ENCODE measurements around the gene KIAA0232.
"Not testable (repeated sequence)": the region's sequence is repeated elsewhere in the genome, so short reads cannot be mapped to it uniquely, and the experiment has no call there.

Gene KIAA0232

DNA sequence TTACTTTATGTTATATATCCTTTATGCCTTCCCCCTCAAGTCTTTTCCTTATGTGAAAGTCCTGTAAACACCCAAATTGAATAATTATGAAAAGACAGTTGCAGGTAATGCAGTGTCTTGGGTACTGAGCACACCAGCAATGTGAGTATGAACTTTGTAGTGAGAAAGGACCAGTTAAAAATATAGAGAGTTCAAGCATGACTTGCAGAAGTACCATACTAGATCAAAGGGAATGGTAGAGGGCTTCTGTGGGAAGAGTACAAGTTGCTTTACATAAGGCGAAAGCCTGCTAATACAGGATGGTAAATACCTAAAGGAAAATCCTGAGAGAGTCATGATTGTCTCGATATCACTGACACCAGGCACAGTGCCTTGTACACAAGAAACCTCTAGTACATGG is 25.7 kb downstream of the KIAA0232 start:
- no peak for DNase-seq

DNA sequence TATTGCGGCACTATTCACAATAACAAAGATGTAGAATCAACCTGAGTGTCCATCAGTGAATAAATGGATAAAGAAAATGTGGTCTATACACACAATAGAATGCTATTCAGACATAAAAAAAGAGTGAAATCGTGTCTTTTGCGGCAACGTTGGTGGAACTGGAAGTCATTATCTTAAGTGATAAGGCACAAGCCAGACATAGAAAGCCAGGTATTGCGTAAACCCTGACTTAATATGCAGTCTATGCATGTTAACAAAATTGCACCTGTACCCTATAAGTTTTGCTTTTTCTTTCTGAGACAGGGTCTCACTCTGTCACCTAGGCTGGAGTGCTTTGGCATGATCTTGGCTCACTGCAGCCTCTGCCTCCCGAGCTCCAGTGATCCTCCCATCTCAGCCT is 28.6 kb downstream of the KIAA0232 start:
- DNase-seq: no peak

DNA sequence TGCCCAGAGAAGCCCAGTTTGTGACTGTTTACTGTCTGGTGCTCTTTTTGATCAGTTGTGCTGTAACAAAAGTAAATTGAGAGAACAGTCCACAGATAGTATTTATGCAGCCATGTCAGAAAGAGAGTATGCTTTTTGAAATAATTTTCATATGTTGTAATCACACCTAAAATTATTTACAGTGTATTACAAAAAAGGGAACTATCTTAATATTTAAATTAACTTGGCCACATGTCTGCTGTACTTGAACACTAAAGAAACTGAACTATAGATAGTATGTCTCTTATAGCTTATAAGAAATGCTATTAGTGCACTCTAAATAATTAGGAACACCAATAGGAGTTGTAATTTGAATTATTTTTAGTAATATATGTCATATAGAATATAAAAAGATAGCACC is 30.2 kb downstream of the KIAA0232 start:
- no peak for DNase-seq

DNA sequence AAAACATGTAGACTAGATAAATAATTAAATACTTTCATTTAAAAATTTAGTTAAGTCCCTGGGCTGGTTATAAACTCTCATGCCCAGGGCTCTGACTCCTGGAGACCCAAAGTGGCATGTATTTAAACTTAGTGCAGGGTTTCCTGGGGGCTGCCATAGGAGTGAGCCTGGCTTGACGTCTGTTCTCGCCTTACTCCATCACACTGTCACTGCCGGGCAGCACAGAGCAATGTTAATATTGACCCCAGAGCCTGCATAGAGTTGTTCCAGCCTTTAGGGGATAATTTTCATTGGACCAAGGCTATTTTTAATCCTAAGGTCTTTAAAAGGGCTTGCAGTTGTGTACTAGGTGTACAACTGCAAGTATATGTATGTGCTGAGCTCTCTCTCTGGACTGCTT is 31.2 kb downstream of the KIAA0232 start:
- DNase-seq: no peak

DNA sequence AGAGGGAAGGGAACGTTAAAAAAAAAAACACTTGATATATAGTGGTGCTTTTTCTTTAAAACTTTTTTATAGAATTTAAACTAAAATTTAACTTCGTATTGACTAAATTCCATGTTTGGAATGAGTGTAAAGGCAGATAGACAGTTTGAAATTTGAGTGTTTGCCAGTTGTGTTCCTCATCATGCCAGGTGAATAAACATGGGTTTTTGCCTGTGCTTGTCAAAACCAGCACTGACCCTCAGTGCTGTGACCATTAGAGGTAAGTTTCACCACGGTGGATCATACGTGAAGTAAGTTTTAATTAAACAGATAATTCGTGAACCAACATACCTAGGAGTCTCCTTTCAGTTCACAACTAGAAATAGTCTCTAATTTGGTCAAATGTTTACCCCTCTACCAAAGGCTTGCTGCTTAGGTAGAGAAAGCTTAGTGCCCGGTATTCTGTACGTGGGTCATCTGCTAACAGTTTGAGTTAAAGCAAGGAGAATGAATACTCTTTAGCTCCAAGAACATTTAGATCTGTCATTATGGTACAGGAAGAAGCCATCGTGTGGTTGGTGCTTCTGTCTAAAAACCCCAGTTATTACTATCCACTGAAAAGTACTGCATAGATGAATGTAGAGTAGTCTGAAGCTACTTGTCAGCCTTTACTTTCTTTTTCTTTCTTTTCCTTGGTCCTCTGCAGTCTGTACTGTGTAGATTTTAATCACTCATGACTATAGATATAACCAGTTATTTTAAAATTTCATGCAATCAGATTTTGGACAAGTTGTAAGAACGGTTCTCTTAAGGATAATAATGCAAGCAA is 32.7 kb downstream of the KIAA0232 start:
- DNase-seq: no peak

DNA sequence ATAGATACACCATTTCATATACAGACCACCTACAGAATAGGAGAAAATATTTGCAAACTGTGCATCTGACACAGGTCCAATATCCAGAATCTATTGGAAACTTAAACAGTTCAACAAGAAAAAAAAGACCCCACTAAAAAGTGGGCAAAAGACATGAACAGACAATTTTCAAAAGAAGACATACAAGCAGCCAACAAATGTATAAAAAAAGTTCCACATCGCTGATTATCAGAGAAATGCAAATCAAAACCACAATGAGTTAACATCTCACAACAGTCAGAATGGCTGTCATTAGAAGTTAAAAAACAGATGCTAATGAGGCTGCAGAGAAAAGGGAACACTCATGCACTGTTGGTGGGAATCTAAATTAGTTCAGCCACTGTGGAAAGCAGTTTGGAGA is 36.8 kb downstream of the KIAA0232 start:
- no peak for DNase-seq

DNA sequence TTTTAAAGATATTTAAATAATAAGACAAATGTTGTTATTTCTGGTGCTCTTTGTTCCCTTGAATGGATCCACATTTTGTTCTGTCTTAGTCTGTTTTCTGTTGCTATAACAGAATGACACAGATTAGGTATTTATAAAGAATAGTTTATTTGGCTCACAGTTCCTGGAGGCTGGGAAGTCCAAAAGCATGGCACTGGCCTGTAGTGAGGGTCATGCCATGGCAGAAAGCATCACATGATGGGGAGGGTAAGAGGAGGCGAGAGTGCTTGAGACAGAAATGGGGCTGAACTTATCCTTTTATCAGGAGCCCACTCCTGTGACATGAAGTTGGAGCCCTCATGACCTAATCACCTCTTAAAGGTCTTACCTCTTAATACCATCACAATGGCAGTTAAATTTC is 38.2 kb downstream of the KIAA0232 start:
- DNase-seq: no peak

DNA sequence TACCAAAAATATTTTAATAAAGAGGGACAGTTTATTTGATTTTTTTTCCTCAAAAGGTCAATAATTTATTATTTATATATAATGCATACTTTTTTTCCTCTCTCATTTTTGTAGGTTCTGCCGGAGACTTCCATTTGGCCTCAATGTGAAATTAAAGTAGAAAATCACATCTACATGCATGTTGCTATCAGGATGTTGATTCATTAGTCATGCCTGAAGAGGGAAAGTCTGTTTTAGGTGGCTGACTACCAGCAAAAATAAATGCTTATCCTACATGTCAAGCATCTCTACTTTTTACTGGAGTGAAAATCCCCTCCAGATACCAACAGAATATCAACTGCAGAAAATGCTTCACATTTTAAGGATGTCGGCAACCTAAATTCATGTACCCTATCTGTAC is 41.5 kb downstream of the KIAA0232 start:
- DNase-seq: no peak

DNA sequence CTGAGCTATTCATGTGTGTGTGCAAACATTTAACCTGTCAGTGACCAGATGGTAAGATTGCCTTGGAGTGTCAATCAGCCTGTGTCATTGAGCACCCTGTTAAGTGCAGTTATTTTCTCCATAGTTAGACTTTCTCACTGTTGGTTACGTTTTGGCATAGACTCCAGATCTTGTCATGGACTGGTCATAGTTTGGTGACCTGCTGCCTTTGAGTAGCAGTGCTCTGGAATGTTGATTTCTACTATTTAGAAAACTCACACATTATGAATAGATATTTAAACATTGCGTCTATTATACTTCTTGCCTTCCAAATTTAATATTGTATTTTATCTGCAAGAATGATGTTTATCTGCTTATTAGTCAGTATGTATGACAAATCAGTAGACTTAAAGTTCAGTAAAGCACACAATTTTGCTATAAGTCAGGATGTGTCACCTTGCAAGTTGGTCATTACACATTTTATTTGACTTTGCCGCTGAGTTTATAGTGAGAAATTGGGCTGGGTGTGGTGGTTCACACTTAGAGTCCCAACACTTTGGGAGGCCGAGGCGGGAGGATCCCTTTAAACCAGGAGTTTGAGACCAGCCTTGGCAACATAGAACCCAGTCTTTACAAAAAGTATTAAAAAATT is 42.4 kb downstream of the KIAA0232 start:
- no peak for DNase-seq

DNA sequence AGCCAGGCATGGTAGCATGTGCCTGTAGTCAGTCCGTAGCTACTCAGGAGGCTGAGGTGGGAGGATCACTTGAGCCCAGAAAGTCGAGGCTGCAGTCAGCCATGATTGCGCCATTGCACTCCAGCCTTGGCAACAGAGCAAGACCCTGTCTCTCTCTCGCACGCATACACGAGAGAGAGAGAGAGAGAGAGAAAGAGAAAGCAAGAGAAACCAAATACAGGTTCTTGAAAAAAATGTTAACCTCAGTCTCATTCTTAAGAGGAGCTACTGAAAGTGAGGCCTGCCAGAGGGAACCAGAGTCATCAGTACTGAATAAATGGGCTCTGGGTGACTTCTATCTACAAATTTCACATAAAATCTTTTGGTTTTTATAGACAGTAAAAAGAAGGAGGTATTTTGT is 42.9 kb downstream of the KIAA0232 start:
- DNase-seq: no peak

DNA sequence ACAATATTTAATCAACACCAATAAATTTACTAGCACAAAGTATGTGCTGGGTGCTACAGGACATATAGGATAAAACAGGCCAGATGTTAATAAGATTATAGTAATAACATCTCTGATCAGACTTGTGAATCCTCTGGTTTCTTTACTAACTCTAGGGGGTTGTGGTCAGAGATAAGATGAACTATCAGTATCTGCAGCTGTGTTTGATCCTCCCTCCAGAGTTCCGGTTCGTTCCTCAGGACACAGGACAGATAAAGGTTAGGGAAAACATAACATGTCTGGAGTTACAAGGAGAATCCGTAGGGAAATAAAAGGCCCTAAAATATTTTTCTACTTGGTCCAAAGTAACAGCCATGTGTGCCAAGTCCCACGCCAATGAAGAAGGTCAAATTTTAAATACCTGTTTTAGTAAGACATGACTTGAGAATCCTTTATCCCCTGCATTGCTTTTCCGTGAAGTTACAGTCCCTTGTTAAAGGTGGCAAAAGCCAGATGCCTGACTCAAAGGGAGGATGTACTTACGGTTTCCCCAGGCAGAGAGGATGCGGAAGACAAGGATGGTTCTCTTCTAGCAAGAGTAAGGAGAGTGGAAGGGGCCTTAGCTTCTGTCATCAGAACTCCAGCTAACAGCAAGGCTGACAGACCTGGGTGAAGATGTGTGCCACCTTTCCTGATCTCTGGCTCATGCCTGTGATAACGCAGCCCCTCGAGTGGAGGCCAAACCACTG is 44.4 kb downstream of the KIAA0232 start:
- no peak for DNase-seq

DNA sequence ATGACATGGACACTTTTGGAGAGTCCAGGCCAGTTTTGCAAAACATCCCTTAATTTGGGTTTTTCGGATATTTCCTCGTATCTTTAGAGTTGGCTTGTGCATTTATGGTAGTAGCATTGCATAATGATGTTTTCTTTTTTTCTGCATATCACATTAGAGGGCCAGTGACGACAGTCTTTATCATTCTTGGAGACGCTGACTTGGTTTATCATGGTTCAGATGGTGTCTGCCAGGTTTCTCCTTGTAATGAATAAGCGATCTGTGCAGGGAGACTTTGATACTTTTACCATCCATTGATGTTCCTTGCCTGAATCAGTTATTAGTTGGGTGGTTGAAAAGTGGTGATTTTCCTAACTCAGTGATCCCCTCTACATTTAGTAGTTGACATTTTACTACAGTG is 46.6 kb downstream of the KIAA0232 start:
- DNase-seq: no peak

DNA sequence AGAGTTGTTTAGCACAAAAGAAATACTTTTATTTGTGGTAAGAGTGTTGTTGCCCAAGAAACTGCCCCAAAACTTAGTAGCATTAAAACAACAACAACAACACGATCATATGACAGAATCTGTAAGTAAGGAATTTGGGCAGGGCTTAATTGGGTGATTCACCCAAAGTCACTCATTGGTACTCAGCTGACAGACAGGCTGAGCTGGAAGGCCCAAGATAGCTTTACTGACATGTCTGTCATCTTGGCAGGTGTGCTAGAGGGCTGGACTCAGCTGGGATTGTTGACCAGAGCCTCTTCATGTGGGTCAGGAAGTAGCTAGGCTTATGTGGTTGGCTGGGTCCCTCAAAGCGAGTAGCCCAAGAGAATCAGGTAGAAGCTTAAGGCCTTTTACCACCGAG is 52.3 kb downstream of the KIAA0232 start:
- no peak for DNase-seq

DNA sequence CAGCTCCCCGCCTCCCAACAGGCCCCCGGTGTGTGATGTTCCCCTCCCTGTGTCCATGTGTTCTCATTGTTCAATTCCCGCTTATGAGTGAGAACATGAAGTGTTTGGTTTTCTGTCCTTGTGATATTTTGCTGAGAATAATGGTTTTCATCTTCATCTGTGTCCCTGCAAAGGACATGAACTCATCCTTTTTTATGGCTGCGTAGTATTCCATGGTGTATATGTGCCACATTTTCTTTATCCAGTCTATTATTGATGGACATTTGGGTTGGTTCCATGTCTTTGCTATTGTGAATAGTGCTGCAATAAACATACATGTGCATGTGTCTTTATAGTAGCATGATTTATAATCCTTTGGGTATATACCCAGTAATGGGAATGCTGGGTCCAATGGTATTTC is 53.1 kb downstream of the KIAA0232 start:
- DNase-seq: not testable (repeated sequence)

DNA sequence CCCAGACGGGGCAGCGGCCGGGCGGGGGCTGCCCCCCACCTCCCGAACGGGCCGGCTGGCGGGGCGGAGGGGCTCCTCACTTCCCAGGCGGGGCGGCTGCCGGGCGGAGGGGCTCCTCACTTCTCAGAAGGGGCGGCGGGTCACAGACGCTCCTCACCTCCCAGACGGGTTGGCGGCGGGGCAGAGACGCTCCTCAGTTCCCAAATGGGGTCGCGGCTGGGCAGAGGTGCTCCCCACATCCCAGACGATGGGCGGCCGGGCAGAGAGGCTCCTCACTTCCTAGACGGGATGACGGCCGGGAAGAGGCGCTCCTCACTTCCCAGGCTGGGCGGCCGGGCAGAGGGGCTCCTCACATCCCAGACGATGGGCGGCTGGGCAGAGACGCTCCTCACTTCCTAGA is 54.6 kb downstream of the KIAA0232 start:
- DNase-seq: not testable (repeated sequence)

DNA sequence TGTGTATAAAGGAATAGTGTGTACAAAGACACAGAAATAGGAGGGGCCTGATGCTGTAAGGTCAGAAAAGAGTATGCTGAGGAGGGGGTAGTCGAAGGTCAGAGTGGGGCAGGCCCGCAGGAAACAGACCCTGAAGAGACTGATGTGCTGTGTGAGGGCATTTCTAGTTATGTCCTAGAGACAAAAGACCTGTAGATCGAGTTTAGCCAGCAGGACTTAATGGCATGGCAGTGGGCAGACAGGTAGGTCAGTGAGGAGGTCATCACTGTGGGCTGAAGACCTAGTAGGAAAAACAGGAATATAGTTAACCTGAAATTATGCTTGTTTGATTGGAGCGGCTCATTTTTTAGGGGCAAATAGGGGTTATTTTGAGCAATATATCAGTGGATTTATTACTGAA is 57.1 kb downstream of the KIAA0232 start:
- no peak for DNase-seq

DNA sequence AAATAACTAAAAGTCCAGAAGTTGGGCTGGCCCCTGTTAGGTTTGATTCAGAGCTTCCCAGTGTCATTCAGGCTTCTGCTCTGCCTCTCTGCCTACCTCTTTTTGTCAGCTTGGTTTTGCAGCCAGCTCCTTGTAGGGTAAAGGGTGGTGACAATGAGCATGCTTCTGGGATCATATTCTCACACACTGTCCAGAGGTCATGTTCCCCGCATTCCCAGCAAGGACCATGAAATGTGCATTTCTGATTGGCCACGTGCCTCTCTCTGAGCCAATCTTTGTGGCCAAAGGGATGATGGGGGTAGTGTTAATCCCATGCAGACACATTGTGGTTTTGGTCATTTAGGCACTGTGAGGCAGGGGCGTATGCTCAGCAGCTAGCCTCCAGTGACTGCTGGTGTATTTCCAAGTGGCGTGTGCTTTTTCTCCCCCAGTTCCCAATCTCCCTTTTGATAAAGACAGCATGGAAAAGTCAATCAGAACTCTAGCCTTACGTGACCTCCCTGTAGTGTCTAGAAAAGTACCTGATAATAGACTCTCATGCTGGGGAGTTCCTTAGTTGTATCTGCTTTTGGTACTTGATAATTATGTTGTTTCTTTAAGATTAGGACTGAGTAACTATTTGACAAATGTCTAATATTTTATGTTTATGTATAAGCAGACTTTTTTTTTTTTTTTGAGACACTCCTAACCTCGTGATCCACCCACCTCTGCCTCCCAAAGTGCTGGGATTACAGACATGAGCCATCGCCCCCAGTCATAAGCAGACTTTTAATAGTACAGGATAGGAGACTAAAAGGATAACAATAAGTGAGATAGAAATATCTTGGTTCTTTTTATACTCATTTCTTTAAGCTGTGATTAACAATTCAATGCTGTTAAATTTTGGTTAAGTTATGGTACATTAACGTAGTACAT is 57.8 kb downstream of the KIAA0232 start:
- DNase-seq: no peak

DNA sequence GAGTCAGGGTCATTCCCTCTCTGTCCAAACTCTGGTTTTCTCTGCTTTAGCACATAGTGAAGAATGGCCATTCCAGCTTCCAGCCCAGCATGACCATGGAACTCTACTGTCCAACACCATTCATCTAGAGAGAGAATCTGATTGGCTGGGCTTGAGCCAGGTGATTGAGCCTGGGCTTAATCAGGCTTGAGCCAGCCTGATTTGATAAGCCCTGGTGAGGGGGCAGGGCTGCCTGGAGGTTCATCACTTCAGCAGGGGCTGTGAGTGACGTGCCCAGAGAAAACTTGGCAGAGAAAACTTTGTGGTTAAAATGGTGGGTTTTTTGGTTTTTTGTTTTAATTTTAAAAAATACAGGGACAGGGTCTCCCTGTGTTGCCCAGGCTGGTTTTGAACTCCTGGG is 62.5 kb downstream of the KIAA0232 start:
- no peak for DNase-seq

DNA sequence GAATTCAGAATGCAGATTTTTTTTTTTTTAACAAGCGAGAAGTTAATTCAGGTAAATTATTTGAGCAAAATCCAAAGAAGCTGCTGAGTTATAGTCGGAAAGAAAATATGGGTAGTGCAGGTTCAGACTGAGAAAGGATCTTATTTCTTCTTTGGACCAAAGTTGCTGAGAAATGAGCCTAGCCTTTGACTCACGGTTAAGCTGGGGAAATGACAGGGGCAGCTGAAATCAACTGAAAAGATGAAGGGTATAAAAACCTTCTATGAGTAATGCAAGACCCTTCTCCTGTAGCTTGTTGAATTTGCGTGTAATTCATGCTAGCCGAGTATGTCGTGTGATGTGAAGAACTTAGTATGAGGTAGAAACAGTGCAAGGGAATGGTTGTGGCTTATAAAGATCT is 63.0 kb downstream of the KIAA0232 start:
- DNase-seq: no peak

DNA sequence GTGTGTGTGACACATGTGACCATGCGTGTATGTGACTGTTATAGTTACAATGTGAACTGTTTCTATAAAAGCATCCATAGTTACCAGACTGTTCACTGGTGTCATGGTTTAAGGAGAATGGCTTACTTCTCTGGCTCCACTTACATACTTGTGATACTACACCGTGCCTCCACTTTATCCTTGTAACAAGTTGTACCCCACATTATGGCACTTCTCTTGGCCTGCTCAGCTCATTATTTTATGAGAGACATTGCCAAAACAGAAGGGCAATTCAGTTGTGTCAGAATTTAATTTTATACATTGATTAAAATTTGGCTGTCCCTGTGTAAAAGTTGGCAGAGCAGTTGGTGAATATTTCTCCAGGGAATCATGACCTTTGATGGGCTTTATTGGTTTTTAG is 64.7 kb downstream of the KIAA0232 start:
- DNase-seq: no peak

DNA sequence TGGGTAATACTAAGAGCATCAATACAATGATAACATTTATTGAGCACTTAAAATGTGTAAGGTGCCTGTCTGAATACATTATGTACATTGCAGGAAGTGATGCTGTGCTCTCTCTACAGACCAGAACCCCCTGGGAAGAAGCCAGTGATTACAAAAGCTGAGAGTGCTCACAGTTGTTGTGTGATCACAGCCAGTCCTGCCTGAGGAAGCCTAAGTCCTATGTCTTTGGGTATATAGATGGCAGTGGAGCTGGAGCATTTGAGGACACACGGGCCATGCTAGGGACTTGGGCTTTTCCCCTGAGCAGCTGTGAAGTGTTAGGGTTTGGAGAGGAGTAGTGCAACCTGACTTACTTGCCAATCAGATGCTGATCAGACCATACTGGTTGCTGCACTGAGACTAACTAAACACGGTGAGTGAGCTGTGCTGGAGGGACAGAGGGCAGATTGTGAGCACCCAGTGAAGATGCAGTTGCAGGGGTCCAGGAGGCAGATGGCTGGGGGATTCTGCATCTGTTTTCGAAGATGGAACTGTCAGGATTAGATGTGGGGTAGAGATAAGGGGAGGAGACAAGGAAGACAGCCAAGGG is 66.3 kb downstream of the KIAA0232 start:
- DNase-seq: no peak

DNA sequence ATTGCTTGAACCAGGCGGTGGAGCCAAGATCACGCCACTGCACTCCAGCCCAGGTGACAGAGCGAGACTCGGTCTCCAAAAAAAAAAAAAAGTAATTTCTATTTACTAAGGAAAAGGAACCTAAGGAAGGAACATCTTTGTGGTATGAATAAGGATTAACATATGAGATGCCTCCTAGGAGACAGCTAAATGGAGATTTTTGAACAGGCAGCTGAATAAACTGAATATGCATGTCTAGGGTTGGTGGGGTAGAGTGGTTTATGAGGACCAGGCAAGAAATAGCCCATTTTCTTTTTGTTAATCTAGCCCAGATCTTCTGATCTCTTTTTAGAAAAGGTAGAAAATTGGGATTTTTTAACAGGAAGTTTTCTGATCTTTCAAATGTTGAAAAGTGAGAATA is 67.2 kb downstream of the KIAA0232 start:
- no peak for DNase-seq

DNA sequence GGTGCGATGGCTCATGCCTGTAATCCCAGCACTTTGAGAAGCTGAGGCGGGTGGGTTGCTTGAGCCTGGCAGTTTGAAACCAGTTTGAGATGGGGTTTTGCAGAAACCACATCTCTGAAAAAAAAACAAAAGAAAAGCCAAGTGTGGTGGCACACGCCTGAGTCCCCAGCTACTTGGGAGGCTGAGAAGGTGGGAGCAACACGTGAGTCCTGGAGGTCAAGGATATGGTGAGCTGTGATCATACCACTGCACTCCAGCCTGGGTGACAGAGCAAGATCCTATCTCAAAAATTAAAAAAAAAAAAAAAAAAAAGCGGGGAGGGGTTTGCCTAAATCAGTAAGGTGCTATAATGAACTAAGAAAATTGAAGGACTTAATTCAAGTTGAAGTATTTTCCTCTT is 68.9 kb downstream of the KIAA0232 start:
- no peak for DNase-seq
